ENCODE results near the gene EIPR1. TPM values are rescaled to one million over a fixed set of nuclear protein-coding genes. Genes with fewer than 3 reads are reported as not detected.

Gene EIPR1
- total RNA-seq, 1 donor = 23.3 TPM

GRCh38 chr2:3243804-3244203 lies 133.8 kb downstream of the EIPR1 start:
- H3K4me3 ChIP-seq (ENCODE audit: low read depth, low read length) = no peak overlapping the region
- no peak for DNase-seq (ENCODE audit: low read depth)
- no peak for TF ChIP-seq CTCF (IDR thresholded peaks at IDR 0.05; ENCODE audit: insufficient read depth, low read length)

GRCh38 chr2:3242747-3243369 lies 134.8 kb downstream of the EIPR1 start:
- peak; percentile 2 for DNase-seq (ENCODE audit: low read depth)
- TF ChIP-seq CTCF (IDR thresholded peaks at IDR 0.05; ENCODE audit: insufficient read depth, low read length) = no peak

GRCh38 chr2:3241971-3242746 lies 135.5 kb downstream of the EIPR1 start:
- no peak for DNase-seq (ENCODE audit: low read depth)
- H3K4me3 ChIP-seq (ENCODE audit: low read depth, low read length) = no peak overlapping the region
- TF ChIP-seq CTCF (IDR thresholded peaks at IDR 0.05; ENCODE audit: insufficient read depth, low read length) = no peak

More at GRCh38 chr2:3242747-3243369, 134.8 kb downstream of the EIPR1 start:
- H3K4me3 ChIP-seq (ENCODE audit: low read depth, low read length) = no peak overlapping the region

GRCh38 chr2:3238951-3239841 lies 138.4 kb downstream of the EIPR1 start:
- no peak for TF ChIP-seq CTCF (IDR thresholded peaks at IDR 0.05; ENCODE audit: insufficient read depth, low read length)
- no peak overlapping the region for H3K4me3 ChIP-seq (ENCODE audit: low read depth, low read length)
- no peak for DNase-seq (ENCODE audit: low read depth)

GRCh38 chr2:3236300-3237045 lies 141.1 kb downstream of the EIPR1 start:
- DNase-seq (ENCODE audit: low read depth) = peak; percentile 2

More at GRCh38 chr2:3236300-3237045, 141.1 kb downstream of the EIPR1 start:
- no peak overlapping the region for H3K4me3 ChIP-seq (ENCODE audit: low read depth, low read length)
- TF ChIP-seq CTCF (IDR thresholded peaks at IDR 0.05; ENCODE audit: insufficient read depth, low read length) = no peak
